Psoas muscle (tissue), 8 donors: Measurements from ENCODE around the gene GPRASP2. TPM values are rescaled to one million over a fixed set of nuclear protein-coding genes. Genes with fewer than 3 reads are reported as not detected.

Experiments used
- ATAC-seq, 4 donors: fragments of 200-7000 bp; cut with Tn5 transposase; one replicate each; pipeline ENCODE4 v1.9.1; 2020; ENCODE audit warnings: moderate library complexity in 3 of 4, mild to moderate bottlenecking in 2 of 4
- DNase-seq, 2 donors: peaks; one replicate each; pipeline ENCODE4 v3.0.0-alpha.2; 2020
- H3K27ac ChIP-seq: fragments of 200-600 bp; one replicate; pipeline ENCODE4 v1.8.0; 2022
- H3K27me3 ChIP-seq, 3 donors: fragments of 200-600 bp in 1 of 3; one replicate each; pipeline versions ENCODE4 v1.6.1 to v1.8.0; 2013 to 2022; ENCODE audit warnings: low read length in 2 of 3, mild to moderate bottlenecking in 2 of 3, moderate library complexity in 1 of 3; ENCODE audit not compliant: insufficient read depth in 3 of 3
- H3K36me3 ChIP-seq, 2 donors: fragments of 200-600 bp in 1 of 2; one replicate each; pipeline versions ENCODE4 v1.6.1 to v1.8.0; 2013 to 2022; ENCODE audit warnings: low read depth in 1 of 2, mild to moderate bottlenecking in 1 of 2, moderate library complexity in 1 of 2; ENCODE audit not compliant: insufficient read depth in 1 of 2
- H3K4me1 ChIP-seq: fragments of 200-600 bp; one replicate; pipeline ENCODE4 v1.8.0; 2022
- H3K4me3 ChIP-seq: fragments of 200-600 bp; one replicate; pipeline ENCODE4 v1.8.0; 2022; ENCODE audit warnings: mild to moderate bottlenecking
- H3K9me3 ChIP-seq: fragments of 200-600 bp; one replicate; pipeline ENCODE4 v1.8.0; 2022
- WGBS, 3 donors: extraction: QIAGEN DNeasy Blood & Tissue Kit; methylation state at CpG; one replicate each; pipeline versions ENCODE4 v1.1.6 to v1.1.7; 2013; 5-methylcytosine and 5-hydroxymethylcytosine counted together
- intact Hi-C, 2 donors: fragments of 100-400 bp; cut with DNase I; formaldehyde crosslinking; loops; one replicate each; pipeline versions ENCODE4 v1.11.0 to v1.14.2; 2022
- polyA plus RNA-seq, 3 donors: library from polyadenylated mRNA; stranded (reverse); fragments of 200-250 nt; gene quantifications; one replicate each; pipeline ENCODE4 v1.2.3, GENCODE V29; 2013
- total RNA-seq, 4 donors: library from RNA; stranded (reverse); fragmentation: NEBNext Ultra II Directional in 2 of 4; extraction: Animal tissue kit (Norgen Biotek cat#: 25700) in 2 of 4; gene quantifications; one replicate each; pipeline versions ENCODE4 v1.2.1 to v1.2.4, GENCODE V29; 2021 to 2023
- TF ChIP-seq, protein P1 (sequence below): fragments of 200-600 bp; IDR thresholded peaks from one replicate; pipeline ENCODE4 v1.8.0; 2022; ENCODE audit warnings: antibody characterized with exemption
- donor health status: healthy with polysubstance abuse.
- donor health status: DM: no; HTN: no; CAD: no; lungs with moderate emphysema.
- donor health status: Bipolar disorder and iron deficiency.
- donor health status: healthy.
- donor health status: DM: yes; HTN: yes; CAD: no.
- donor health status: DM: no; HTN: no; CAD: no.
- donor health status: DM: no; HTN: no; CAD: no.
- donor health status: DM: yes; HTN: yes; CAD: no.

The GPRASP2 gene
- total and polyA plus RNA-seq, 7 donors: 0.89 to 11.6 (median 3.1) TPM

GRCh38 chrX:102739657-102740056 lies 27.4 kb downstream of the GPRASP2 start:
- TF ChIP-seq, protein P1, sequence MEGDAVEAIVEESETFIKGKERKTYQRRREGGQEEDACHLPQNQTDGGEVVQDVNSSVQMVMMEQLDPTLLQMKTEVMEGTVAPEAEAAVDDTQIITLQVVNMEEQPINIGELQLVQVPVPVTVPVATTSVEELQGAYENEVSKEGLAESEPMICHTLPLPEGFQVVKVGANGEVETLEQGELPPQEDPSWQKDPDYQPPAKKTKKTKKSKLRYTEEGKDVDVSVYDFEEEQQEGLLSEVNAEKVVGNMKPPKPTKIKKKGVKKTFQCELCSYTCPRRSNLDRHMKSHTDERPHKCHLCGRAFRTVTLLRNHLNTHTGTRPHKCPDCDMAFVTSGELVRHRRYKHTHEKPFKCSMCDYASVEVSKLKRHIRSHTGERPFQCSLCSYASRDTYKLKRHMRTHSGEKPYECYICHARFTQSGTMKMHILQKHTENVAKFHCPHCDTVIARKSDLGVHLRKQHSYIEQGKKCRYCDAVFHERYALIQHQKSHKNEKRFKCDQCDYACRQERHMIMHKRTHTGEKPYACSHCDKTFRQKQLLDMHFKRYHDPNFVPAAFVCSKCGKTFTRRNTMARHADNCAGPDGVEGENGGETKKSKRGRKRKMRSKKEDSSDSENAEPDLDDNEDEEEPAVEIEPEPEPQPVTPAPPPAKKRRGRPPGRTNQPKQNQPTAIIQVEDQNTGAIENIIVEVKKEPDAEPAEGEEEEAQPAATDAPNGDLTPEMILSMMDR: no peak
- peaks cover 0 to 32% (median 0%) of the 10 kb centered on the region in 3 donors for H3K27me3 ChIP-seq
- no peaks in the 10 kb centered on the region for H3K9me3 ChIP-seq
- H3K4me1 ChIP-seq: no peaks in the 10 kb centered on the region
- ATAC-seq: no peak
- H3K27ac ChIP-seq: no peak overlapping the region
- no peak overlapping the region for H3K4me3 ChIP-seq
- no peak for DNase-seq
- H3K36me3 ChIP-seq: no peaks in the 10 kb centered on the region
- intact Hi-C loops: no loop called here
- 64 to 68% (median 68%) methylated on average over 7 of the region's 7 CpGs for WGBS, 3 donors

GRCh38 chrX:102744307-102744706 lies 32.1 kb downstream of the GPRASP2 start:
- intact Hi-C loops: no loop called here
- TF ChIP-seq, protein P1: no peak
- H3K4me3 ChIP-seq: no peak overlapping the region
- H3K9me3 ChIP-seq: no peaks in the 10 kb centered on the region
- H3K27me3 ChIP-seq: peaks cover 0 to 36% (median 0%) of the 10 kb centered on the region in 3 donors
- no peaks in the 10 kb centered on the region for H3K36me3 ChIP-seq
- no peak overlapping the region for H3K27ac ChIP-seq
- no peak for DNase-seq
- no peak for ATAC-seq
- 65 to 100% (median 98%) methylated on average over 1 of the region's 1 CpG for WGBS, 3 donors
- no peaks in the 10 kb centered on the region for H3K4me1 ChIP-seq

DNA sequence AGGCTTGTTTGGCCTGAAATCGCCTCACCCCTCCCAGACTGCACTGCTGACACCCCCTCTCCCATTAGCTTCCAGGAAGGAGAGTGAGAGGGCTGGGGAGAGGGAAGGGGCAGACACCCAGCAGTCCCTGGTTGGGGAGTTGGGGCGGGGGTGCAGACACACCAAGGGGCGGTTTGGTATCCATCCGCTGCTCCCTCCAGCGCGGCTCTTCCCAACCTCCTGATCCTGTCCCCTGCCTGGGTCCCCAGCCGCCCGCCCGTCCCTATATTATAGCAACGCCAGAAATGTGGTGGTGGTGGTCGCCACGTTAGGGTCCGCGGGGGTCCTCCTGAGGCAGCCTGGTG lies 33.2 kb downstream of the GPRASP2 start:
- no peak for DNase-seq
- 14 to 38% (median 32%) methylated on average over 5 to 14 of the region's 14 CpGs for WGBS, 3 donors
- Histone ChIP-seq H3K4me1 (no peaks in the 10 kb centered on the region), H3K36me3 (no peaks in the 10 kb centered on the region), H3K27me3 (peaks cover 0 to 27% (median 0%) of the 10 kb centered on the region in 3 donors), H3K9me3 (no peaks in the 10 kb centered on the region), H3K27ac (no peak overlapping the region), H3K4me3 (peak overlapping the region; percentile 59)
- TF ChIP-seq, protein P1: no peak
- intact Hi-C loops: no loop called here
- no peak for ATAC-seq

GRCh38 chrX:102745857-102746584 lies 33.8 kb downstream of the GPRASP2 start:
- 3 to 26% (median 5%) methylated on average over 24 to 61 of the region's 61 CpGs for WGBS, 3 donors
- Histone ChIP-seq H3K4me1 (no peaks in the 10 kb centered on the region), H3K9me3 (no peaks in the 10 kb centered on the region), H3K27me3 (peaks cover 0 to 27% (median 0%) of the 10 kb centered on the region in 3 donors), H3K27ac (no peak overlapping the region), H3K4me3 (peak overlapping the region; percentile 59), H3K36me3 (no peaks in the 10 kb centered on the region)
- TF ChIP-seq, protein P1: no peak
- intact Hi-C loops: no loop called here
- ATAC-seq (peak in 1 of 4 donors; percentile 55), DNase-seq (peak; percentile 33 to 62)

DNA sequence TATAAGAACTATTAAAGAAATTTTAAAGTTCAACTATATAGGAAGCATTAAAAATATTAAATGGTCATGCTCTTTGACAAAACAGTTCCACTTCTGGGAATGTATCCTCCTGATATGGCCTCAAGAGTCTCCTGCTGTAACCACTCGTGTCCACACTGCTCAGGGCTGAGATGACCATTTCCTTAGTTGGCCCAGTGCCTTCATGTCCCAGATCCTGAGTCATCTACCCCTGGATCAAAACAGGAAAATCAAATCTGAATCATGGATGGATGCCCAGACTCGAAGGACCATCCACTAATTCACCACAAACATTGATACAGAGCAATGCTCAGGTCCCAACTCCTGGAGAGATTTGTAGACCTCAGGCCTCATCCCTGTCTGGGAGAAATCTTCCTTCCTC lies 53.0 kb downstream of the GPRASP2 start:
- Histone ChIP-seq H3K36me3 (no peaks in the 10 kb centered on the region), H3K4me3 (no peak overlapping the region), H3K9me3 (no peaks in the 10 kb centered on the region), H3K27ac (no peak overlapping the region), H3K4me1 (peaks cover 6% of the 10 kb centered on the region), H3K27me3 (peaks cover 0 to 10% (median 0%) of the 10 kb centered on the region in 3 donors)
- TF ChIP-seq, protein P1: no peak
- WGBS, 3 donors: 18 to 31% (median 19%) methylated on average over 2 of the region's 2 CpGs
- ATAC-seq (no peak), DNase-seq (peak in 1 of 2 donors; percentile 21)
- intact Hi-C loops: no loop called here
